Fibroblast of lung (primary cell): ENCODE measurements around the gene CDH4.

ENCODE experiments used
- EZH2 ChIP-seq: IDR thresholded peaks from 2 replicates; pipeline ENCODE4 v1.5.1; 2012; ENCODE audit warnings: low read length, control low read depth, mild to moderate bottlenecking; ENCODE audit errors: missing control alignments
- TF ChIP-seq, protein P1 (sequence below), 2 donors: IDR thresholded peaks in 1 of 2; conservative IDR thresholded peaks in 1 of 2; 1 replicate in 1 of 2; 2 replicates in 1 of 2; pipeline ENCODE4 v1.5.1; 2011 to 2012; ENCODE audit warnings: low read length in 2 of 2, control low read depth in 1 of 2, inconsistent platforms in 1 of 2, low read depth in 1 of 2, mild to moderate bottlenecking in 1 of 2

DNA sequence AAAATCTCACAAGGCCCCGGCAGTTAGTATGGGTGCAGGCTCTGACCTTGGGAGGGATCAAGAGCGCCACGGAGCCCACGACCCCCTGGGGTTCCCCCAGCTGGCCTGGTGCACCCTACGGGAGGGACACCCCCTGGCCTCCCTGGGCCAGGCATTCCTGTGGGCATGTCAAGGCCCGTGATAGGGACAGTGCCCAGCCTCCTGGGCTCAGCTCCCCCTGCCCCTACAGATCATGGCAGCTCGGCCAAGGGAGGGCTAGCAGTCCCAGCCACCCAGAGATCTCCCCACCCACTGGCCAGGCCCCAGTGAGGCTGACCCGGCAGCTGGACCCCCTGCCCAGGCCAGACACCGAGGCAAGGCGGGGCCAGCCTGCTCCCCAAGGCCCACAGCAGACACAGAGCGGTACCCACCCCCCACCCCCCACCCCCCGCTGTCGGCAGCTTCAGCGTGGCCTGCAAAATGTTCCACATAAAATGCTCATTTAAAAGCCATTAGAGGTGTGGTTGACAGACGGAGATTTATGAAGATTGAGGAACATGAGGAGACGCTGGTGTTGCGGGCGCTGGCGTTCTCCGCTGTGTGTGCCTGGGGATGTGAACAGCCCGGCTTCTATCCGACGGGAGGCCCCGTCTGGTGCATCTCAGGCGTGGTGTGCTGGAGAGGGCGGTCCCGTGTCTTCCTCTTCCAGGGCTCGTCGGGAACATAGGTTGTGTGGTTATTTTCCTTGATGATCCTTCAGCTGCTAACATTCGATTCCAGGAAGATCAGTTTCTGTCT, 625.1 kb downstream of the CDH4 start:
- TF ChIP-seq, protein P1, sequence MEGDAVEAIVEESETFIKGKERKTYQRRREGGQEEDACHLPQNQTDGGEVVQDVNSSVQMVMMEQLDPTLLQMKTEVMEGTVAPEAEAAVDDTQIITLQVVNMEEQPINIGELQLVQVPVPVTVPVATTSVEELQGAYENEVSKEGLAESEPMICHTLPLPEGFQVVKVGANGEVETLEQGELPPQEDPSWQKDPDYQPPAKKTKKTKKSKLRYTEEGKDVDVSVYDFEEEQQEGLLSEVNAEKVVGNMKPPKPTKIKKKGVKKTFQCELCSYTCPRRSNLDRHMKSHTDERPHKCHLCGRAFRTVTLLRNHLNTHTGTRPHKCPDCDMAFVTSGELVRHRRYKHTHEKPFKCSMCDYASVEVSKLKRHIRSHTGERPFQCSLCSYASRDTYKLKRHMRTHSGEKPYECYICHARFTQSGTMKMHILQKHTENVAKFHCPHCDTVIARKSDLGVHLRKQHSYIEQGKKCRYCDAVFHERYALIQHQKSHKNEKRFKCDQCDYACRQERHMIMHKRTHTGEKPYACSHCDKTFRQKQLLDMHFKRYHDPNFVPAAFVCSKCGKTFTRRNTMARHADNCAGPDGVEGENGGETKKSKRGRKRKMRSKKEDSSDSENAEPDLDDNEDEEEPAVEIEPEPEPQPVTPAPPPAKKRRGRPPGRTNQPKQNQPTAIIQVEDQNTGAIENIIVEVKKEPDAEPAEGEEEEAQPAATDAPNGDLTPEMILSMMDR (conservative IDR thresholded peaks at IDR 0.05 in 1 of 2, IDR thresholded peaks at IDR 0.05 in 1 of 2; ENCODE audit: low read depth in 1 of 2, low read length in 2 of 2) = no peak
- TF ChIP-seq EZH2 = no peak
